ENCODE results near the gene CCNF. TPM values are rescaled to one million over a fixed set of nuclear protein-coding genes. Genes with fewer than 3 reads are reported as not detected.

Gene CCNF
- total and polyA plus RNA-seq, 10 of the 15 experiments (the other 5 are each of a cell fraction or from before 2014, with no cell fraction given): 4.0 to 63.2 (median 27.5) TPM

DNA sequence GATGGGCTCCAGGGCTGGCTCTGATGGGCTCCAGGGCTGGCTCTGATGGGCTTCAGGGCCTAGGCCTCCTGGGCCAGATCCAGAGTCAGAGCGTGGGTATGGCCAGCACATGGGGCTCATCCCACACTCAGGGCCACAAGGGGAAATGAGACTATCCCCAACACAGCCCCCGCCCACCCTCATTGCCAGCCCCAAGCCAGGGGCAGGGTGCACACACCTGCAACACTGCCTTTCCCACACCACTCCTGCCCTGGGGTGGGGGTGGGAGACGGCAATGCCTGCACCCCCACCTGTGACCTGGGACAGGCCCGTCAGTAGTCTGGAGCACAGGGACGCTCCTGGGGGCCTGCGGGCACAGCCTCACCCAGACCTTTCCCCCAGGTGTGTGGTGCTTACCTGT is 70.2 kb downstream of the CCNF start:
- no peak overlapping the region for H3K4me3 ChIP-seq
- H3K4me2 ChIP-seq (ENCODE audit: control insufficient read depth, insufficient read depth): no peak overlapping the region
- H3K79me2 ChIP-seq (ENCODE audit: control insufficient read depth, insufficient read depth, low read length): no peaks in the 10 kb centered on the region
- no peaks in the 10 kb centered on the region for H4K20me1 ChIP-seq (ENCODE audit: control insufficient read depth, insufficient read depth)
- no peak for TF ChIP-seq E2F4 (IDR thresholded peaks at IDR 0.05; ENCODE audit: low read depth, low read length)
- no peak for TF ChIP-seq ATF7 (IDR thresholded peaks at IDR 0.05; ENCODE audit: low read depth)
- TF ChIP-seq STAT3 (IDR thresholded peaks at IDR 0.05; ENCODE audit: low read depth, low read length): no peak
- no peak for TF ChIP-seq SUPT20H (IDR thresholded peaks at IDR 0.05; ENCODE audit: borderline replicate concordance, control insufficient read depth, low read depth, low read length)
- no peak for TF ChIP-seq HDAC6 (IDR thresholded peaks at IDR 0.05; ENCODE audit: unreplicated experiment)
- TF ChIP-seq PRDM15 (CRISPR knock-in tag; IDR thresholded peaks at IDR 0.05): no peak
- TF ChIP-seq PKNOX1 (IDR thresholded peaks at IDR 0.05): no peak
- TF ChIP-seq CBFB (IDR thresholded peaks at IDR 0.05; ENCODE audit: low read depth): no peak
- TF ChIP-seq PML (IDR thresholded peaks at IDR 0.05; ENCODE audit: low read length): no peak
- DNase-seq (ENCODE audit: low read depth, low spot score) (no peak), ATAC-seq (no peak), FAIRE-seq (no peak)
- no peaks in the 10 kb centered on the region for H3K4me1 ChIP-seq (ENCODE audit: control insufficient read depth, insufficient read depth, low read length)
- in situ Hi-C loops (cut with MboI): loop anchor here (5.0 to 10.0 kb wide), 2 partner anchors 162 to 485 kb away; partner anchors contain the start of gene NPW
- POLR2A ChIA-PET: no interaction called here
- no peak overlapping the region for H3K27ac ChIP-seq (ENCODE audit: control insufficient read depth, insufficient read depth)
- H3K36me3 ChIP-seq (ENCODE audit: control insufficient read depth in 2 of 2, insufficient read depth in 2 of 2, low read length in 1 of 2): peaks cover 0 to 11% of the 10 kb centered on the region in 2 experiments; a peak in 2 of 4 replicates
- no TSS peak for BruUV-seq (replicated peaks)
- H3K9me3 ChIP-seq (replicated peaks; ENCODE audit: control insufficient read depth, insufficient read depth, low read length): no peaks in the 10 kb centered on the region
- RAD21 ChIA-PET (ENCODE audit: unreplicated experiment): no interaction called here
- 77% methylated on average over 6 of the region's 6 CpGs for WGBS (ENCODE audit: insufficient coverage, insufficient replicate concordance, low lambda C conversion rate, missing lambda C conversion rate)
- CTCF ChIA-PET: interaction anchor here (2.8 kb wide), 1 partner anchor 69 kb away, joined by 36 read pairs; the partner anchor contains the start of gene CCNF
- no peak overlapping the region for H3K9ac ChIP-seq (ENCODE audit: control insufficient read depth, insufficient read depth, low read length)
- intact Hi-C loops (cut with micrococcal nuclease; ENCODE audit: unreplicated experiment): no loop called here
- SMC1A ChIA-PET (ENCODE audit: uncharacterized antibody, unreplicated experiment): interaction anchor here (2.5 kb wide), 1 partner anchor 69 kb away, joined by 17 read pairs; the partner anchor contains the start of gene CCNF
- no peak overlapping the region for H2AFZ ChIP-seq (ENCODE audit: control insufficient read depth, low read depth, low read length)
- H3K27me3 ChIP-seq (replicated peaks in 1 of 2; ENCODE audit: control insufficient read depth in 2 of 2, insufficient read depth in 2 of 2, low read length in 1 of 2): no peaks in the 10 kb centered on the region
